NCI-H524 (cell line): Measurements from ENCODE around the gene CSF3.
"Not testable (repeated sequence)": the region's sequence is repeated elsewhere in the genome, so short reads cannot be mapped to it uniquely, and the experiment has no call there.

Experiments used
- DNase-seq, 2 experiments: peaks; one replicate each; lab custom pipeline; 2025; lab: John Stamatoyannopoulos, UW

Gene CSF3

DNA sequence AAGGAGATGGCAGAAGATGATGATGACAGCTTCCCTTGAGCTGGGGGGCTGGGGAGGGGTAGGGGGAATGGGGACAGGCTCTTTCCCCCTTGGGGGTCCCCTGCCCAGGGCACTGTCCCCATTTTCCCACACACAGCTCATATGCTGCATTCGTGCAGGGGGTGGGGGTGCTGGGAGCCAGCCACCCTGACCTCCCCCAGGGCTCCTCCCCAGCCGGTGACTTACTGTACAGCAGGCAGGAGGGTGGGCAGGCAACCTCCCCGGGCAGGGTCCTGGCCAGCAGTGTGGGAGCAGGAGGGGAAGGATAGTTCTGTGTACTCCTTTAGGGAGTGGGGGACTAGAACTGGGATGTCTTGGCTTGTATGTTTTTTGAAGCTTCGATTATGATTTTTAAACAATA lies 17.7 kb upstream of the CSF3 start:
- no peak for DNase-seq

DNA sequence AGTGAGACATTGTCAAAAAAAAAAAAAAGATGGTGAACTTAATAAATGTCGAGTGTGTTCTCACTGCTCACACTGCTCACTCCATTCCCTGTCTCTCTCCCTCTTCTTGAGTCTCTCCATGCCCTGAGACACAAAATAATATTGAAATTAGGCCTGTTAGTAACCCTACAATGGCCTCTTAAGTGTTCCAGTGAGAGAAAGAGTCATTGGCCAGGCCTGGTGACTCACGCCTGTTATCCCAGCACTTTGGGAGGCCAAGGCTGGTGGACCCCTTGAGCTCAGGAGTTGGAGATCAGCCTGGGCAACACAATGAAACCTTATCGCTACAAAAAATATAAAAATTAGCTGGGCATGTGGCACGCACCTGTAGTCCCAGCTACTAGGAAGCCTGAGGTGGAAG lies 16.2 kb upstream of the CSF3 start:
- DNase-seq: no peak

DNA sequence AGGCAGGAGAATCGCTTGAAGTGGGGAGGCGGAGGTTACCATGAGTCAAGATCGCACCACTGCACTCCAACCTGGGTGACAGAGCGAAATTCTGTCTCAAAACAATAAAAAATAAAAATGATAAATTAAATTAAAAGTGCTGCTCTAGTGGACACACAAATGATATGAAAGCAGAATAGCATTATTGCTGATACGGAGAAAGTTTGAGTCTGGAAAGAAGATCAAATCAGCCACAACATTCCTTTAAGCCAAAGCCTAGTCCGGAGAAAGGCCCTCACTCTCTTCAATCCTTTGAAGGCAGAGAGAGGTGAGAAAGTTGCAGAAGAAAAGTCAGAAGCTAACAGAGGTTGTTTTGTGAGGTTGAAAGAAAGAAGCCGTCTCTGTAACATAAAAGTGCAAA lies 15.1 kb upstream of the CSF3 start:
- no peak for DNase-seq

DNA sequence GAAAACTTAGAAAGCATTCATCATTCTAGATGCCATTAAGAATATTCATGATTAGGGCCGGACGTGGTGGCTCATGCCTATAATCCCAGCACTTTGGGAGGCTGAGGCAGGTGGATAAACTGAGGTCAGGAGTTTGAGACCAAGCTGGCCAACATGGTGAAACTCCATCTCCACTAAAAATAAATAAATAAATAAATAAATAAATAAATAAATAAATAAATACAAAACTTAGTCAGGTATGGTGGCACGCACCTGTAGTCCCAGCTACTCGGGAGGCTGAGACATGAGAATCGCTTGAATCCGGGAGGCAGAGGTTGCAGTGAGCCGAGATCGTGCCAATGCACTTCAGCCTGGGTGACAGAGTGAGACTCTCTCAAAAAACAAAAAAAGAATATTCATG lies 13.9 kb upstream of the CSF3 start:
- DNase-seq: not testable (repeated sequence)

DNA sequence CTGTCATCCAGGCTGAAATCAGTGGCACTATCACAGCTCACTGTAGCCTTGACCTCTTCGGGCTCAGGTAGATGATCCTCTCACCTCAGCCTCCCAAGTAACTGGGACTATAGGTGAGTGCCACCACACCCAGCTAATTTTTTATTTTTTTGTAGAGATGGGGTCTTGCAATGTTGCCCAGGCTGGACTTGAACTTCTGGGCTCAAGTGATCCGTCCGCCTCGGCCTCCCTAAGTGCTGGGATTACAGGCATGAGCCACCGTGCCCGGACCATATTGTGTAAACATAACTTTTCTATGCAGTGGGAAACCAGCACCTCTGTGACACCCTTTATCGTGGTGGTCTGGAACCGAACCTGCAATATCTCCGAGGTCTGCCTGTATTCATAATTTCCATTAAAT lies 11.2 kb upstream of the CSF3 start:
- no peak for DNase-seq

DNA sequence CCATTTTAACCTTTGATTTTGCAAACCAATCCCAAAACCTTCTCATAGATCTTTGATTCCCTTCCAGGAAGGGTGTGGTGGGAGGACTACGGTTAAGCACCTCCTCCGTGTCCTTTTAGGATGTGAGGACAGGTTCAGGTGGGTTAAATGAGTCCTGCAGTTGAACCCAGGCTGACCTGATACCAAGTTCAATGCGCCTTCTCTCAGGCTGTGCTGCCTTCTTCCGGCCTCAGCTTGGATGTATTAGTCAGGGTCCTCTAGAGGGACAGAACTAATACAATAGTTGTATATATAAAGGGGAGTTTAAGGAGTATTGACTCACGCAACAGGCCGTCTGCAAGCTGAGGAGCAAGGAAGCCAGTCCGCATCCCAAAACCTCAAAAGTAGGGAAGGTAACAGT lies 10.5 kb upstream of the CSF3 start:
- DNase-seq: no peak

DNA sequence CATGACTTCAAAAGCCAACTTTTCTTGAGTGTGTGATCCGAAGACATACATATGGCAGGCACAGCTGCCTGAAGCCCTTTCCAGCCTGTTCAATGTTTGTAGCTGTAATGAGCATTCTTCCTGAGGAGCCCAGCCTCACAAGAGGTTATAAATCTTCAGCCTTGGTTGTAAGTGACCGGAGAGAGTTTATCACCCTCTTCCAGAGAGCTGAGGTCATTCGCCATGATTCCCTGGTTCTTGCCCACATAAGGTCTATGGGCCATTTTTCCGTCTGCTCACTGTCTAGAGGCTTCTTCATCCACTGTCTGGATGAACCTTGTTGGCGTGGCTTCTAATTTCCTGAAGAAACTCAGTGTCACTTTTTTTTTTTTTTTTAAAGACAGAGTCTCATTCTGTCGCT lies 9.7 kb upstream of the CSF3 start:
- no peak for DNase-seq

DNA sequence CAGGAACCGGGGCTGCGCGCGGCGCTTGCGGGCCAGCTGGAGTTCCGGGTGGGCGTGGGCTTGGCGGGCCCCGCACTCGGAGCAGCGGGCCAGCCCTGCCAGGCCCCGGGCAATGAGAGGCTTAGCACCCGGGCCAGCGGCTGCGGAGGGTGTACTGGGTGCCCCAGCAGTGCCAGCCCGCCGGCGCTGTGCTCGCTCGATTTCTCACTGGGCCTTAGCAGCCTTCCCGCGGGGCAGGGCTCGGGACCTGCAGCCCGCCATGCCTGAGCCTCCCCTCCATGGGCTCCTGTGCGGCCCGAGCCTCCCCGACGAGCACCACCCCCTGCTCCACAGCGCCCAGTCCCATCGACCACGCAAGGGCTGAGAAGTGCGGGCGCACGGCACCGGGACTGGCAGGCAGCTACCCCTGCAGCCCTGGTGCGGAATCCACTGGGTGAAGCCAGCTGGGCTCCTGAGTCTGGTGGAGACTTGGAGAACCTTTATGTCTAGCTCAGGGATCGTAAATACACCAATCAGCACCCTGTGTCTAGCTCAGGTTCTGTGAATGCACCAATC lies 4.2 kb upstream of the CSF3 start:
- peak in 1 of 2 experiments; percentile 22 for DNase-seq

DNA sequence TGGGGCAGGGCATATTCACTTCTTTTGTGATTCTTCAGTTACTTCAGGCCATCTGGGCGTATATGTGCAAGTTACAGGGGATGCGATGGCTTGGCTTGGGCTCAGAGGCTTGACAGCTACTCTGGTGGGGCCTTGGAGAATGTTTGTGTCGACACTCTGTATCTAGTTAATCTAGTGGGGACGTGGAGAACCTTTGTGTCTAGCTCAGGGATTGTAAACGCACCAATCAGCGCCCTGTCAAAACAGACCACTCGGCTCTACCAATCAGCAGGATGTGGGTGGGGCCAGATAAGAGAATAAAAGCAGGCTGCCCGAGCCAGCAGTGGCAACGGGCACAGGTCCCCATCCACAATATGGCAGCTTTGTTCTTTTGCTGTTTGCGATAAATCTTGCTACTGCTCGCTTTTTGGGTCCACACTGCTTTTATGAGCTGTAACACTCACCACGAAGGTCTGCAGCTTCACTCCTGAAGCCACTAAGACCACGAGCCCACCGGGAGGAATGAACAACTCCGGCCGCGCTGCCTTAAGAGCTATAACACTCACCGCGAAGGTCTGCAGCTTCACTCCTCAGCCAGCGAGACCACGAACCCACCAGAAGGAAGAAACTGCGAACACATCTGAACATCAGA lies 3.1 kb upstream of the CSF3 start:
- DNase-seq: not testable (repeated sequence)

DNA sequence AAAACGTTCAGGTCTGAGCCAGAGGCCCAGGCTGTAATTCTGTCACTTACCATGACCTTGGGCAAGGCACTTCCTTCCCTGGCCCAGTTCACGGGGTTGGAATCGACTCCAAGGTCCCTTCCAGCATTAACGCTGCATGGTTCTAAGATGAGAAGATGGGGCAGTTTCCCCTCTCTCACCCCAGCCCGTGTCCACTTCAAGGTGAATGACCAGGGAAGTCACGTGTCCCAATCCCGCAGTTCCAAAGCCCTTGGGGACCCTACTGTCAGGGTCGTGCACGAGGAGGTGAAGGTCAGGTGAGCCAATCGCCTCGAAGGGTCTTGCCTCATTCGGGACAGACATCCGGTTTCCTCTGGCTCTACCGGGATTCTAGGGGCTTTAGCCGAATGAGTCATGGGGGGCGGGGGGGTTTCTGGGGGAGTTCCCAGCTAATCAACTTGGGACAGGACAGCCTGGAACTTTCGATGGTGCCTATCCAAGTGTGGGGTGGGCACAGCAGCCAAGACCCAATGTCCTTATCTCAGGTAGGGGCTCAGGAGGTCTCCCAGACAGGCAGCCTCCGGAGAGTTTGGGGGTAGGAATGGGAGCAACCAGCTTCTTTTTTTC lies 762 bp upstream of the CSF3 start:
- DNase-seq: no peak

DNA sequence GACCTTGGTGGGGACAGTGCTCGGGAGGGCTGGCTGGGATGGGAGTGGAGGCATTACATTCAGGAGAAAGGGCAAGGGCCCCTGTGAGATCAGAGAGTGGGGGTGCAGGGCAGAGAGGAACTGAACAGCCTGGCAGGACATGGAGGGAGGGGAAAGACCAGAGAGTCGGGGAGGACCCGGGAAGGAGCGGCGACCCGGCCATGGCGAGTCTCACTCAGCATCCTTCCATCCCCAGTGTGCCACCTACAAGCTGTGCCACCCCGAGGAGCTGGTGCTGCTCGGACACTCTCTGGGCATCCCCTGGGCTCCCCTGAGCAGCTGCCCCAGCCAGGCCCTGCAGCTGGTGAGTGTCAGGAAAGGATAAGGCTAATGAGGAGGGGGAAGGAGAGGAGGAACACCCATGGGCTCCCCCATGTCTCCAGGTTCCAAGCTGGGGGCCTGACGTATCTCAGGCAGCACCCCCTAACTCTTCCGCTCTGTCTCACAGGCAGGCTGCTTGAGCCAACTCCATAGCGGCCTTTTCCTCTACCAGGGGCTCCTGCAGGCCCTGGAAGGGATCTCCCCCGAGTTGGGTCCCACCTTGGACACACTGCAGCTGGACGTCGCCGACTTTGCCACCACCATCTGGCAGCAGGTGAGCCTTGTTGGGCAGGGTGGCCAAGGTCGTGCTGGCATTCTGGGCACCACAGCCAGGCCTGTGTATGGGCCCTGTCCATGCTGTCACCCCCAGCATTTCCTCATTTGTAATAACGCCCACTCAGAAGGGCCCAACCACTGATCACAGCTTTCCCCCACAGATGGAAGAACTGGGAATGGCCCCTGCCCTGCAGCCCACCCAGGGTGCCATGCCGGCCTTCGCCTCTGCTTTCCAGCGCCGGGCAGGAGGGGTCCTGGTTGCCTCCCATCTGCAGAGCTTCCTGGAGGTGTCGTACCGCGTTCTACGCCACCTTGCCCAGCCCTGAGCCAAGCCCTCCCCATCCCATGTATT lies 1.1 kb downstream of the CSF3 start:
- DNase-seq: no peak

DNA sequence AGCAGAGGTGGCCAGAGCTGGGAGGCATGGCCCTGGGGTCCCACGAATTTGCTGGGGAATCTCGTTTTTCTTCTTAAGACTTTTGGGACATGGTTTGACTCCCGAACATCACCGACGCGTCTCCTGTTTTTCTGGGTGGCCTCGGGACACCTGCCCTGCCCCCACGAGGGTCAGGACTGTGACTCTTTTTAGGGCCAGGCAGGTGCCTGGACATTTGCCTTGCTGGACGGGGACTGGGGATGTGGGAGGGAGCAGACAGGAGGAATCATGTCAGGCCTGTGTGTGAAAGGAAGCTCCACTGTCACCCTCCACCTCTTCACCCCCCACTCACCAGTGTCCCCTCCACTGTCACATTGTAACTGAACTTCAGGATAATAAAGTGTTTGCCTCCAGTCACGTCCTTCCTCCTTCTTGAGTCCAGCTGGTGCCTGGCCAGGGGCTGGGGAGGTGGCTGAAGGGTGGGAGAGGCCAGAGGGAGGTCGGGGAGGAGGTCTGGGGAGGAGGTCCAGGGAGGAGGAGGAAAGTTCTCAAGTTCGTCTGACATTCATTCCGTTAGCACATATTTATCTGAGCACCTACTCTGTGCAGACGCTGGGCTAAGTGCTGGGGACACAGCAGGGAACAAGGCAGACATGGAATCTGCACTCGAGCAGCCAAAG lies 2.3 kb downstream of the CSF3 start:
- DNase-seq: no peak

DNA sequence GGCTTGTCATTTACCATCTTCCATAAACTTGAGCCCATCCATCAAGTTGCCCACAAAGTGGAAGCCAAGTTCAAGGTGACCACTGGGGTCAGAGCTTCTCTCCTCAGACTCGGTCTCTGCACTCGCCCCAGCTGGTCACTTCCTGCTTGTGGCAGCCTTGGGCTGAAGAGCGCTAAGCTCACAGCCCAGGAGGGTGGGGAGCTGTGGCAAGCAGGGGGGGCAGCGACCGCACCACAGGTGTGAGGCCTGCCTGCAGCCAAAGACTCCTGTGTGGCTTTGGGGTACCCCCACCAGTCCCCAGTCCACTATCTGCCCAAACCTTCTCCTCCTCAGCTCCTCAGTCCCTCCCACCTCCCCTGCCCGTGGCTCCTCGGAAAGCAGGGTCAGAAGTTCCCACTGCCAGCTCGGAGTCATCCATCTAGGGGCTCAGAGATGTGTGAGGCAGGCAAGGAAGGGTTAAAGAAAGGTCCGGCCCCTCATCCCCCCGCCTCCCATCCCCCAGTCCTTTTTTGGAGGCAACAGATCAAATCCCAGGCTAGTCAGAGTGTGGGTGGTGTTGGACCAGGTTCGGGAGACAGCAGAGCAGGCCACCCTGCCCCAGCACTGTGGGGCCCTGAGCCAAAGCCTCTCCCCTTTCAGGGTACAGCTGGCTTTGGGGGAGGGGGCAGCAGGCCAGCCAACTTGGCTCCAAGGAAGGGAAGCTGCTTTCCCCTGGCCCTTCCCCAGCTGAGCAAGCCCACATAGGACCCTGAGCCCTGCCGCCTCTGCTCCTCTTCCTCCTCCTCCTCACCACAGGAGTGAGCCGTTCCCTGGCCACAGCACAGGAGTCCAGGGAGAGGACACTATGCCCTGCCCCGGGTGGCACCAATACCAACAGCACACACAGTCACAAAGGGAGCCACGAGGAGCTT lies 3.2 kb downstream of the CSF3 start:
- no peak for DNase-seq

DNA sequence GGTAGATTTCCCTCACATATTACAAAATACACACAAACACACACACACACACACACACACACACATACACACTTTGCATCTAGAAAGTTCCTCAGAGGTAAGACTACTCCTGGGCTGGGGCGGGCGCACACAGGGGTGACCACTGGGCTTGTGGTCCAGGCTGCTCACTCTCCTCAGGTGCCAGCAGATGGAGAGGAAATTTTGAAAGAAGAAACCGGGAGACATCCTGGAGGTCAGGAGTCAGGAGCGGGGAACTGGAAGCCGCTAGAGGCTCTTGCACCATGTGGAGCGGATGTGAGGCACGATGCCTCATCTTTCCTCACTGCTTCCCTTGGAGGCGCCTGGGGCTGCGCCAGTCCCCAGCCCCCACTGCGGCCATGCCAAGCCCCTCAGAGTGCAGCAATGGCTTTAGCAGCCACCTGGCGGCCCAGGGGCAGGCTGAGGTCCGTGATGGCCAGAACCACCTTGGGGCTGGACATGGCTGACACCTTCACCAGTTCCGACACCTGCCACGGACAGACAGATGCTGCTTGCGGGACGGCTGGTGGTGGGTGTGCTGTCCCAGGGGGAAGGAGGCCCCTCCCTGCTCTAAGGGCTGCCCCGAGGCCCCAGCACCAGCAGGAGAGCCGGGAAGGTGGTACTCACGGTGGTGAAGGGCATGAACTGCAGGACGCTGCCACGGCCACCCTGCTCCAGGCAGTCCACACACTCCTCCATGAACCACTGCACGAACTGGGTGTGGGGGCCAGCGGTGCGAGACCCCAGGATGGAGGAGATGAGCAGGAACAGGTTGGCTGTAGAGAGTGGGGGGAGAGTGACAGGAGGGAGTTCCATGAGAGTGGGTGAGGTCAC lies 4.1 kb downstream of the CSF3 start:
- no peak for DNase-seq

DNA sequence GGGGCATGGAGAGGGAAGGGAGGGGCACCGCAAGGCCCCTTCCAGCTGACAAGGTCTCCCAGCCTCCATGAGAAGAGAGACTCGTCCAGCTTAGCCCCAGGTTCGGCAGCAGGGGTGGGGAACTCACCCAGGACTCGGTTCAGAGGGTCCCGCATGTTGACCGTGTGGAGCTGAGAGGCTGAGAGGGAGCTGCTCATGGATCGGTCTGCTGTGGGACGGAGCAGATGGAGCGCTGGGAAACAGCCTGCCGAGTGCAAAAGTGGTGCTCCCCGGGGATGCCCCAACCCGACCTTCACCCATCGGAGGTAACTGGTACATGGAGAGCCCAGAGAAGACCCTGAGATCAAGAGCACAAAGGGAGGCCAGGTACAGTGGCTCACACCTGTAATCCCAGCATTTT lies 4.9 kb downstream of the CSF3 start:
- DNase-seq: no peak

DNA sequence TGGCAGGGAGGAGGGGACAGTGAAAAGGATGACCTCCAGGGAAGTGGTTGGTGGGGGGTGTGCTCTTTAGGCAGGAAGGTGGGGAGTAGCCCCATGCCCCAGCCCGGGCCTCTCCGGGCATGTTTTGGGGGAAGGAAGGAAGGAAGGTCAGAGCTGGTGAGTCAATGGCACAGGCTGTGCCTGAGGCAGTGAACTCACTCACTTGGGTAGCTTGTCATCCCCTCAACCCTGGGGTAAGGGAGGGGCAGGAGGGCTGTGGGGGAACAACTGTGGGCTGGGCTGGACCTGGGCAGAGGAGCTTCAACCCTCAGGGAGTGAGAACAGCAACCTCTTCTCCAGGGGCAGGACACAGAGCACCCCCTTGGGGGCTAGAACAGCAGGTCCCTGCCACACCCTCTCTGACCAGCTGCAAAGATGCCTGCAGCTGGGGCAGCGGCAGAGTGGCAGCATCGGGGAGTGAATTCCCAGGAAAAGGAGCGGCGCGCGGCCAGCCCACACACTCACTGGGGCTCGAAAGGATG lies 6.3 kb downstream of the CSF3 start:
- no peak for DNase-seq

DNA sequence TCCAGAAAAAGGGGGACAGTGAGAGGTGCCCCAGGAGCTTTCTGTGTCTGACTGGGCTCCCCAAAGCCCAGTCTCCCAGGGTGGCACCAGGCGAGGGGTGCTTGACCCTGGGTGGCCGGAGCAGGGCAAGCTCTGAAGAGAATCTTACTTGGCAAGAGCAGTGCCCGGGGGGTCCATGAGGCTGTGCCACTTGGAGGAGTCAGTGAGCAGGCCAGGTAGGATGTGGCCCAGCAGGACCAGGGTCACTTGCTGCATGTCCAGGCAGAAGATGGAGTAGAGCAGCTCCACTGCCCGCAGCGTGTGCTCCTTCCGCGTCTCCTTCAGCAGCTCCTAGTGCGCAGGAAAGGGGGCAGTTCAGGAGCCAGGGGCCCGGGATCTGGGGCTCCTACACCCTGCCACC lies 7.3 kb downstream of the CSF3 start:
- no peak for DNase-seq

DNA sequence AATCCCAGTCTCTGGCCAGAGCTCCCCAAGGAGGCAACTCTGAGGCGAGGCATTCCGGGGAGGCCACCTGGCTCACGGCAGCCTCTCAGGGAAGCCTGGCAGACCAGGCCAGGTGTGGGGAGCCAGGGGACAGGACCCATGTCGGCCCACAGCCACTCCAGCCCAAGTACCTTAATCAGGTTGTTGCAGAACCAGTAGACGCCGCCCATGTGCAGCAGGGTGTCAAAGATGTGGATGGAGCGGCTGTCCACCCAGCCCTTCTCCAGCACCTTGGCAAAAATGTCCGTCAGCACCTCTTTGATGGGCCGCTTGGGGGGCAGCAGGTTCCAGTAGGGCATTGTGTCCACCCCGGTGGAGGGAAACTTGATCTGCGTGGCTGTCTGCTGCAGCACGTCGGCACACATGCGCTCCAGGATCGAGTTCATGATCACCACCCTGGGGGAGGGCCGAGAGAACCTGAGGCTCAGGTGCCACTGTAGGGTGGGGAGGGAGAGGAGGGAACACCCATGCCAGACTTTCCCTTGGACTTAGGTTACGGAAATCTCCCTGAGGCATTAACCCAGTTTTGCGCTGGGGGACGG lies 7.8 kb downstream of the CSF3 start:
- DNase-seq: no peak

DNA sequence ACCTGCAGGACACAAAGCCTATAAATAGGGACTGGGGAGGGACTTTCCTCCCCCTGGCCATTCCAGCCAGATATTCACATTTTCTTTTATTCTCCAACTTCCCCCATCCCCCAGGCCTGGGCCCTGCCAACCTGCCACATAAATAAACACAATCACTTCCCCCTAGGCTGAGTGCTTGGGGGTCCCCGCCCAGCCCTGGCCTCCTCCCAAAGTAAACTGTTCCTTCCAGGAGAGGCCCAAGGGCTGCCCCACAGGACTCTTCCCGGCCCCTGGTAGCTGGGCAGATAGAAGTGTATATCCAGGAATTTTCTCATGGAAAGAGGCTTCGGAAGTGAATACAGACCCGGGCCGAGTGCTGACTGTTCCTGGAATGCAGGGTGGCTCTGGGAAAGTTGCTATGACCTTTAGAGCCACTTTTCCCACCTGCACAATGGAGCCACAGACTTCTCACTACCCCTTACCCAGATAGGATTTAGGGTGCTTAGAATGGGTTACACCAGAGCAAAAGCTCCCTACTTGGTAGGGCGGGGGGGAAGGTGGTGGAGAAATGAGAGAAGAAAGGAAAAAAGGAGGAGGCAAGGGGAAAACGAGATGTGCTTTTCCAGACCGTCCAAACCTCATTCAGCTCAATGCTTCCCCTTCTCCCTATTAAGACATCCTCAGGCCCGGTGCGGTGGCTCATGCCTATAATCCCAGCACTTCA lies 8.5 kb downstream of the CSF3 start:
- no peak for DNase-seq
